HG03565 (cell line): ENCODE results near the gene PRMT1.

Source experiments
- ATAC-seq: cut with Tn5 transposase; IDR thresholded peaks from one replicate; pipeline ENCODE4 v1.9.1; 2021; ENCODE audit warnings: mild to moderate bottlenecking, moderate library complexity; ENCODE audit not compliant: unreplicated experiment

PRMT1 gene

DNA sequence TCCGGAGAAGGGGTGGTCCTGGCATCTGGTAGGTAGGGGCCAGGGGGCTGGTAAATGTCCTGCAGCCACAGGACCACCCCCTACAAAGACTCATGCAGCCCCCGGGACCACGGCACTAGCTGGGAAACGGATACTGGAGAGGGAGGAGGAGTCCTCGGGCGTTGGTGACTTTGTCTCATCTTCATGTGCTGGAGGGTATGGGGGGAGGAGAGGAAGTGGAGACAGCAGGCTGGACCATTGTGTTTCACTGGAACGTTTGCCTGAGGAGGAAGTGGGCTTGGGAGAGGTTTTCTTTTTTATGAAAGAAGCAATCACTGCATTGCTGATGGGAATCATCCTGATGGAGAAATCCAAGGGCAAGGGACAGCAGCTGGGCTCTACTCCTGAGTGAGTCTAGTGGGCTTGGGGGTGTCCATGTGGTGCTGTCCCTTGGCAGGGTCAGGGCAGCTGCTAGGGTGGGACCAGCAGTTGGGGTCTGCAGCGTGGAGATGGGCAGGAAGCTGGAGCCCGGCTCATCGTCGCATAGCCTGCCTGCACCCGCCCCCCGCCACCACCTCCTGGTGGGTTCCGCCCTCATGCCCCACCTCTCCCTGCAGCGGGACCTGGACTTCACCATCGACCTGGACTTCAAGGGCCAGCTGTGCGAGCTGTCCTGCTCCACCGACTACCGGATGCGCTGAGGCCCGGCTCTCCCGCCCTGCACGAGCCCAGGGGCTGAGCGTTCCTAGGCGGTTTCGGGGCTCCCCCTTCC, 10.7 kb downstream of the PRMT1 start:
- ATAC-seq = no peak

DNA sequence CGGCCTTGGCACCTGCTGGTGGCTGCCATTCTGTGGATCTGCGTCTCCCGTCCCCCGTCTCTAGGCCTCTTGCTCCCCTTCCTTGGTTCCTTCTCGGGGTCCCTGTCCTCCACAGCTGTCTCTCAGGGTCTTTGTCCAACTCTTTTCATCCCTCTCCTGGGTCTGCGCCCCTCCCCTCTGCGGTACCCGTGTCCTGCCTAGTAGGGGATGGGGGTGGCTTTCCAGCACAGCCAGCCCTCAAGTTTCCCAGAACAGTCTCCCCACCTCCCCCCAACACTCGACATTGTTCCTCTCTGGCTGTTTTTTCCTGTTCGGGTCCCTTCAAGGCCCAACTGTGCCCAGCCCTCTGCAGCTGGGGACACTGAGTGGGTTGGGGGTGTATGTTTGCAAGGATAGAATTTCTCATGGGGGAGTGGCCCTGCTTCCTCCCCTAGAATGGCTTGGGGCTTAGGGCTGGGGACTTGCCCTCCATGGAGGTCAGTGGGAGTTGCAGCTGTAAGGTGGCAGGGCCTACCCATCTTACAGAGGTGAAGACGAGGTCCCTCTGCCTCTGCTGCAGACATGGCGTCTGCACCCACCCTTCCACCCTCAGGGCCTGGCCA, 11.6 kb downstream of the PRMT1 start:
- ATAC-seq = no peak

GRCh38 chr19:49689133-49690078, 12.3 kb downstream of the PRMT1 start, which contains the start of gene ADM5:
Gene ADM5 (plus strand): TSS chr19:49689594. CDS start chr19:49689838, 244 bp downstream.
- ATAC-seq = no peak

DNA sequence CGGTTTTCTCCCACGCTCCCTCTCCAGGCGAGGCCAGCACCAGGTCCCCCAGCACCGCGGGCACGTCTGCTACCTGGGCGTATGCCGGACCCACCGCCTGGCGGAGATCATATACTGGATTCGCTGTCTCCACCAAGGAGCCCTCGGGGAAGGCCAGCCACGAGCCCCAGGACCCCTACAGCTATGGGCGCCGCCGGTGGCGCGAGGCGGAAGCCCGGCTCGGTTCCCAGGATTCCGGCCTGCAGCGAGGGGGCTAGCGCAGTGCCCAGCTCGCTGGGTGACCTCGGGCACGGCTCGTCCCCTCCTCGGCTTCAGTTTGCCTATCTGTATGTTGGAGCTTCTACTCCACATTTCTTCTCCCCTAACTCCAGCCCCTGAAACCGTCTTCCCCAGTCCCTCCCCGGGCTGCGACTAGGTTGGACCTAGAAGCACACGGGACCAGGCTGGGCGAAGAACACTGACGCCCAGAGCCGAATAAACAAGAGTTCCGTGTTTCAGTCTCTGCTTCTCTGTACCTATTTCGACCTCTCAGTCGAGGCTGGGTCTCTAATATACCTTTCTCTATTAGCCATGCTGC, 13.1 kb downstream of the PRMT1 start:
- no peak for ATAC-seq

- ATAC-seq = no peak
These were observed 13.7 kb downstream of the PRMT1 start, which contains the start of gene CPT1C for GRCh38 chr19:49690656-49691242. Gene CPT1C (plus strand): TSS chr19:49691116. CDS start chr19:49692253, 1,137 bp downstream.

DNA sequence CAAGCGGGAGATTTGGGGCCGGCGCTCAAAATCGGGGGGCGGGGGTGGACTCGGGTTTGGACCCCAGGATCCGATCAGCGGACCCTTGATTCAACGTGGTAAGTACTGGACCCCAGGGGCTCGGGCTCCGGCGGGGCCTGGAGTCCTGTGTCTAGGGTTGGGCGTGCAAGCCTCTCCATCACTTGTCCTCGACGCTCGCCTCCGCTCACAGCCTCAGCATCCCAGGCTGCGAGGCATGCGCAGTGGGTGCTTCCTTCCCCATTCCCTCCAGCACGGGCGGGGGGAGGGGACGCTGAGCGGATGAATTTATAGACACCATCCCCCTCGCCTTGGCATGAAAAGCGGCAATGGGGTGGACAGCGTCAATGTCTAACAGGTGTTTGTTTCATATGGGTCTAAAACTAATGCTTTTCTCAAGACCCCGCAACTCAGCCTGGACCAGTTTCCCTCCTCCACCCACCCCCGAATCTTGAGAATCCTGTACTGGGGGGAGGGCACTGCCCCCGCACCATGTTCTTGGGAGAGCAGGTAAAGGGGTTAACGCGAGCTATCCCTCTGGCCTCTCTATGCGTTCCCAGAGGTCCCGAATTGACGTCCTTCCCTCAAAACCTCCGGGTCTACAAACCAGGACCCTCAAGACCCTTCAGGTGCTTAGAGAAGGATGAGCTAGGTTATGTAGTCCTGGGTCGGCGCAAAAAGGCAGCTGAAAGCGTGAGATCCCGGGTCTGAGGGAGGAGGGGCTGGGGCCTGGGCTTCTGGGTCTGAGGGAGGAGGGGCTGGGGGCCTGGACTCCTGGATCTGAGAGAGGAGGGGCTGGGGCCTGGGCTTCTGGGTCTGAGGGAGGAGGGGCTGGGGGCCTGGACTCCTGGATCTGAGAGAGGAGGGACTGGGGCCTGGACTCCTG, 14.4 kb downstream of the PRMT1 start:
- ATAC-seq = no peak

- no peak for ATAC-seq
These were observed 15.1 kb downstream of the PRMT1 start for GRCh38 chr19:49692147-49692506.

GRCh38 chr19:49696115-49696514, 19.0 kb downstream of the PRMT1 start:
- no peak for ATAC-seq

GRCh38 chr19:49696865-49697264, 19.8 kb downstream of the PRMT1 start:
- ATAC-seq = no peak

DNA sequence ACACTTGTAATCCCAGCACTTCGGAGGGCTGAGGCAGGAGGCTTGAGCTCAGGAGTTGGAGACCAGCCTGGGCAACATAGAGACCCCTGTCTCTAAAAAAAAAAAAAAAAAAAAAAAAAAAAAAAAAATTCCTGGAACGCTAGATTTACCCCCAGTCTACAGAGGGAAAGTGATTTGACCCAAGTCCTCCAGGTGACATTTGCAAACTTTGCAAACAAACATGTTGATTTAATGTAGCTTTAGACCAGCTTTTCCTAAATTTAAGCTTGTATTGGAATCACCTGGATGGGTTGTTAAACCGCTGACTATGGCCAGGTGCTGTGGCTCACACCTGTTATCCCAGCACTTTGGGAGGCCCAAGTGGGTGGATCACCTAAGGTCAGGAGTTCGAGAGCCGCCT, 22.3 kb downstream of the PRMT1 start:
- no peak for ATAC-seq

DNA sequence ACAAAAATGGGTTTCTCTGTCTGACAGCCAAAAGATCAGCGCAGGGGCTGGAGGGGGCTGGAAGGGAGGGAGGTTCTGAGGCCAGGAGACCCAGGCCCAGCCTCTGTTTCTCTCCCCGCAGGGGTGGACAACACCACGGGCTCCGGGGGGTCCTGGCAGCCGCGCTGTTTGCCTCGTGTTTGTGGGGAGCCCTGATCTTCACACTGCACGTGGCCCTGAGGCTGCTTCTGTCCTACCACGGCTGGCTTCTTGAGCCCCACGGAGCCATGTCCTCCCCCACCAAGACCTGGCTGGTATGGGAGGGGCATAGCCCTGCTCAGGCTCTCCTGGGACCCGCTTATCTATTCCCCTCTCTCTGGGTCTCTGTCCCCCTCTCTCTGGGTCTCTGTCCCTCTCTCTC, 23.5 kb downstream of the PRMT1 start:
- ATAC-seq = no peak

GRCh38 chr19:49701271-49701786, 24.3 kb downstream of the PRMT1 start:
- no peak for ATAC-seq

- no peak for ATAC-seq
These were observed 28.0 kb downstream of the PRMT1 start for GRCh38 chr19:49704888-49705642.

GRCh38 chr19:49705919-49706318, 28.8 kb downstream of the PRMT1 start:
- no peak for ATAC-seq

DNA sequence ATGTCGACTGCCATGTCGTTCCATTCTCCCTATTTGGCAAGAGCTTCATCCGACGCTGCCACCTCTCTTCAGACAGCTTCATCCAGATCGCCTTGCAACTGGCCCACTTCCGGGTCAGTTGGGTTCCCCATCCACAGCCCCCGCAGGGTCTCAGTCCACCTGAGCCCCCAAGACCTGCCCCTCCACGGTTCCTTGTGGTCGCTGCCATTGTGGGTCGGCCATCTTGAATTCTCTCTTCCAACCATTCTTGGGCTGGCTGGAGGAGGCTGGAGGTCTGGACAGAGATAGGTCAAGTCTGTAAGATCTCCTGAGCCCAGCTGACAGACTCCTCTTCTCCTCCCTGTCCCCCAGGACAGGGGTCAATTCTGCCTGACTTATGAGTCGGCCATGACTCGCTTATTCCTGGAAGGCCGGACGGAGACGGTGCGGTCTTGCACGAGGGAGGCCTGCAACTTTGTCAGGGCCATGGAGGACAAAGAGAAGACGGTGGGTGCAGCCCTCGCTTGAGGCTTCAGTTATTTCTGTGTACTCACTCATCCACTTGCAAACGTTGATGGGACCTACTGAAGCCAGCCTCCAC, 33.4 kb downstream of the PRMT1 start:
- ATAC-seq = no peak

DNA sequence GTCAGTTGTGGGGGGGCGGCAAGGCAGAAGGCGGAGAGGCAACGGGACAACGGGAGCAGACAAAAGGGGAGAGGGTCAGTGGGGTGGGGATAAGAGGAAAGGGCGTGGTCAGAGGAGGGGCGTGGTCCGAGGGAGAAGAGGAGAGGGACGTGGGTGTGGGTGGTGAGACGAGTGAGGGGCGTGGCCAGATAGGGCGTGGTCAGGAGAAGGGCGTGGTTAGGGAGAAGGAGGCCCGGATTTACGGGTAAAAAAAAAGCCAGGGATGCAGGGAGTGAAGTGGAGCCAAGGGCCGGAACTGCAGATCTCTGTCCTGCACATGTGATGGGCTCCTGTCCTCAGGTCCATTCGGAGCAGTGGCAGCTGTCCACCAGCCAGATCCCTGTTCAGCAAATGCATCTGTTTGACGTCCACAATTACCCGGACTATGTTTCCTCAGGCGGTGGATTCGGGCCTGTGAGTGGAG, 35.4 kb downstream of the PRMT1 start:
- no peak for ATAC-seq

GRCh38 chr19:49713236-49713845, 36.3 kb downstream of the PRMT1 start:
- no peak for ATAC-seq

- ATAC-seq = no peak
These were observed 39.1 kb downstream of the PRMT1 start for GRCh38 chr19:49716154-49716553.
